Measurements from ENCODE around the gene VARS2. TPM values are rescaled to one million over a fixed set of nuclear protein-coding genes. Genes with fewer than 3 reads are reported as not detected.

The VARS2 gene
- polyA plus RNA-seq, 1 experiment = 10.3 TPM

DNA sequence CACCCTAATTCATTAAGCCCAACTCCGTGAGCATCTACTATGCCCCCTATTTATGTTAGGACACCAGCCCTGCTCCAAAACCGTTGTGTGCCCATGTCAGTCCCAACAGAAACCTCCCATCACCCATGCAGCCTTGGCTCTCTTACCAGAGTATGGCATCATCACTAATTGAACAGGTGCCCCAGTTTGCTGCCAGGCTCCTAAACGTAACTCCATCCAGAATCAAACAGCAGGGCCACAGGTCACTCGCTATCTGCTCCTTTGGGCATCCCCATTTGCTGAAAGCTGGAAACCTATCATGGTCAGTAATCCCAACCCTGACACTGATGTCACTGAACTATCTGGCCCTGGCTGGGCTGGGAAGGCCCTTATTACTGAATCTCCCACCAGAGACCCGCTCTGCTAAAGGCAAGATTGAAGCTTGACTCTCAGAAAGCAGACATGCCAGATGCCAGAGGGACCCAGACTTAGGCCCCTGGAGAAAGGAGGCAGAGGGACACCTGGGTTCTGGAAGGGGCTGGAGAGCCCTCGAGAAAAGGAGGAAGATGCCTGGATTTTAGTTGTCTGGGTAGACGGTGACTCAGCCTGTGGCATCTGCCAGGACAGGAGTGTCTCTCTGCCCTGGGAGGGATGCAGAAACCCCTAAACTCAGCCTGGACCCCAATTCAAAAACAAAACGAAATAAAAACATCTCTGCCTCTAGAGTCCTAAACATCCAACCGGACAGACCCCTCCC, 40.8 kb downstream of the VARS2 start:
- POLR2A ChIA-PET = no interaction called here
- Histone ChIP-seq H3K27ac (ENCODE audit: low read depth, low read length) (no peak overlapping the region), H3K27me3 (ENCODE audit: control insufficient read depth, insufficient read depth, low read length) (peaks cover 41% of the 10 kb centered on the region), H3K4me3 (ENCODE audit: low read depth, low read length) (no peak overlapping the region; the same call in 1 of the 2 replicates), H3K9me3 (ENCODE audit: control insufficient read depth, insufficient read depth, low read length) (no peaks in the 10 kb centered on the region)
- TF ChIP-seq, protein P1, sequence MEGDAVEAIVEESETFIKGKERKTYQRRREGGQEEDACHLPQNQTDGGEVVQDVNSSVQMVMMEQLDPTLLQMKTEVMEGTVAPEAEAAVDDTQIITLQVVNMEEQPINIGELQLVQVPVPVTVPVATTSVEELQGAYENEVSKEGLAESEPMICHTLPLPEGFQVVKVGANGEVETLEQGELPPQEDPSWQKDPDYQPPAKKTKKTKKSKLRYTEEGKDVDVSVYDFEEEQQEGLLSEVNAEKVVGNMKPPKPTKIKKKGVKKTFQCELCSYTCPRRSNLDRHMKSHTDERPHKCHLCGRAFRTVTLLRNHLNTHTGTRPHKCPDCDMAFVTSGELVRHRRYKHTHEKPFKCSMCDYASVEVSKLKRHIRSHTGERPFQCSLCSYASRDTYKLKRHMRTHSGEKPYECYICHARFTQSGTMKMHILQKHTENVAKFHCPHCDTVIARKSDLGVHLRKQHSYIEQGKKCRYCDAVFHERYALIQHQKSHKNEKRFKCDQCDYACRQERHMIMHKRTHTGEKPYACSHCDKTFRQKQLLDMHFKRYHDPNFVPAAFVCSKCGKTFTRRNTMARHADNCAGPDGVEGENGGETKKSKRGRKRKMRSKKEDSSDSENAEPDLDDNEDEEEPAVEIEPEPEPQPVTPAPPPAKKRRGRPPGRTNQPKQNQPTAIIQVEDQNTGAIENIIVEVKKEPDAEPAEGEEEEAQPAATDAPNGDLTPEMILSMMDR (IDR thresholded peaks at IDR 0.05; ENCODE audit: low read depth, low read length) = no peak
- no peak for DNase-seq (ENCODE audit: low read depth, low spot score)
- CTCF ChIA-PET = interaction anchor here (0.8 to 1.6 kb wide), 4 partner anchors 12 to 116 kb away, joined by 3 to 6 read pairs (median 4); no protein-coding TSS in a partner anchor

DNA sequence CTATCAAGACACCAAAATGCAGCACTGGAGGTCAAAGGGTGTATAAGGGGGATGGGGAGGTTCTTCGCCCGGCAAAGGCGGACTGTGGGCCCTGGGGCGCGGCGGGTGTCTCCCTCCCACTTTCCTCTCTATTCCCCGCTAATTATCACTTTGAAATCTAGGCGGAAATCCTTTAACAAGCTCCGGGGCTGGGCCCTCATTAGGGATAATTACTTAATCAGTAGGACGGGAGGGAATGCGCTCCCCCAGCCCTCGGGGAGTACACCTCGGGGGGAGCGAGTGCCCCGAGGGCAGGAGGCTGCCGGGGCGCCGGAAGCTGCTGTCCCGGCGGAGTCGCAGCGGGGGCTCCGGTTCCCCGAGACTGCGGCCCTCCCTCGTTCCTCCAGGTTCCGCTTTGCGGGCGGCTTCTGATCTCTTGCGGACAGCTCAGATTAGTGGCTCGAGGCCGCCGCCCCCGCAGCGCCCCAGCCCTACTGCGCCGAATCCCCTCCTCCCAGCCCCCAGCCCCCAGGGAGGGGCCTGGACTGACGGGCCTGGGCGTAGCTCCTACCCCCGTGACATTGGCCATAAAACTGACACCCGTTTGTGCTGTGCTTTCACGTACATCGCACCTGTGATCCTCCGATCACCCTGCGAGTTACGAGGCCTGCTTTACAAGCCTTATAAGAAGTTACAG, 41.5 kb downstream of the VARS2 start:
- H3K9me3 ChIP-seq (ENCODE audit: control insufficient read depth, insufficient read depth, low read length) = no peaks in the 10 kb centered on the region
- DNase-seq (ENCODE audit: low read depth, low spot score) = no peak
- H3K4me3 ChIP-seq (ENCODE audit: low read depth, low read length) = peak overlapping the region; percentile 43
- H3K27ac ChIP-seq (ENCODE audit: low read depth, low read length) = no peak overlapping the region
- ChIA-PET CTCF (interaction anchor here (0.8 to 1.6 kb wide), 5 partner anchors 13 to 132 kb away, joined by 3 to 6 read pairs (median 4); no protein-coding TSS in a partner anchor), POLR2A (interaction anchor here (0.6 kb wide), 1 partner anchor 37 kb away, joined by 3 read pairs; no protein-coding TSS in a partner anchor)
- TF ChIP-seq, protein P1 (IDR thresholded peaks at IDR 0.05; ENCODE audit: low read depth, low read length) = no peak
- peaks cover 43% of the 10 kb centered on the region for H3K27me3 ChIP-seq (ENCODE audit: control insufficient read depth, insufficient read depth, low read length)

DNA sequence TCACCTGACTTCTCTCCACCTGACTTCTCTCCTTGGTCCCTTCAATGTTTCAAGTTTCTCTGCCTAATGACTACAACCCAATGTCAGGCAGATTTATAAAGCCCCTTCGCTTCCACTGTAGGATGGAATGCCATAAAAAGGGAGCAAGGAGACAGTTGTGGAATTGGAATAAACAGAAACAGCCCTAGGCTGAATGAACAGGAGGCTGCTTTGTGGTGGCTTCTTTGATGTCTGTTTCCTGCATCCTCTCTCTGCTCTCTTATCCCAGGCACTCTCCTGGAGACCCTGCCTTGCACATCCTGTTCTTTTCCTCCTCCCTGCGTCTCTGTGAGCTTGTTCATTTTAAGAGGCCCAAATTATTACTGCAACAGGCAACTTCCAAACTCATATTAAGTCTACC, 43.7 kb downstream of the VARS2 start:
- TF ChIP-seq, protein P1 (IDR thresholded peaks at IDR 0.05; ENCODE audit: low read depth, low read length) = no peak
- no peak for DNase-seq (ENCODE audit: low read depth, low spot score)
- CTCF ChIA-PET = interaction anchor here (1.2 kb wide), 2 partner anchors 15 to 130 kb away, joined by 4 to 5 read pairs; no protein-coding TSS in a partner anchor
- no peak overlapping the region for H3K27ac ChIP-seq (ENCODE audit: low read depth, low read length)
- POLR2A ChIA-PET = no interaction called here
- H3K4me3 ChIP-seq (ENCODE audit: low read depth, low read length) = no peak overlapping the region
- H3K9me3 ChIP-seq (ENCODE audit: control insufficient read depth, insufficient read depth, low read length) = no peaks in the 10 kb centered on the region
- H3K27me3 ChIP-seq (ENCODE audit: control insufficient read depth, insufficient read depth, low read length) = peaks cover 33% of the 10 kb centered on the region

DNA sequence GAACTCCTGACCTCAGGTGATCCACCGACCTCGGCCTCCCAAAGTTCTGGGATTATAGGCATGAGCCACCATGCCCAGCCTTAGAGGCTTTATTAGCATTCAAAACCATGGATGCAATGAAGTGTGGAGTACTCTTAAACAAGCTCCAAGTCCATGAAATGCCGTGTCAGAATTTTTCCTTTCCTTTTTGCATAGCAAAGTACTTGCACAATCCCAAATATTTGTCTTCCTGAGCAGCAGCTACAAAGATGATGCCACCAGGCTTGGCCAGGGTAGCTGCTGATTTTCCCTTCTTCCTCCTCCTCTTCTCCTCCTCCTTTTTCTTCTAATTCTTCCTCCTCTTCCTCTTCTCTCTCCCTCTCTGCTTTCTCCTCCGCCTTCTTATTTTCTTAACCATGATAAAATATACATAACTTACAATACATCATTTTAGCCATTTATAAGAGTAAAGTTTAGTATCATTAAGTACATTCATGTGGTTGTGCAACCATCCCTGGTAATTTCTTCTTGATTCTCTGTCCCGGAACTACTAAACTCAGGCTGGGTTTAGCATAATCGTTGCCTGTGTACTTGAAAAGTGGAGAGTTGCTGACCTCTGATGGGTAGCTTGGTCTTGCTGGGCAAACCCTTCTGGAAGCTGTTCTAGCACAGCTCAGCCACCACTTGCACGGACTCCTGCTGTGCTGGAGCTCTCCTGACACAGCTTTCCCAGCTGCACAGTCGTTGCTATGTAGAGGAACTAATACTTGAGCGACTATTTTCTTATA, 47.1 kb downstream of the VARS2 start:
- ChIA-PET POLR2A (no interaction called here), CTCF (interaction anchor here (1.2 to 2.1 kb wide), 4 partner anchors 18 to 126 kb away, joined by 3 to 9 read pairs (median 5); no protein-coding TSS in a partner anchor)
- DNase-seq (ENCODE audit: low read depth, low spot score) = no peak
- no peak overlapping the region for H3K4me3 ChIP-seq (ENCODE audit: low read depth, low read length)
- H3K9me3 ChIP-seq (ENCODE audit: control insufficient read depth, insufficient read depth, low read length) = no peaks in the 10 kb centered on the region
- peaks cover 30% of the 10 kb centered on the region for H3K27me3 ChIP-seq (ENCODE audit: control insufficient read depth, insufficient read depth, low read length)
- TF ChIP-seq, protein P1 (IDR thresholded peaks at IDR 0.05; ENCODE audit: low read depth, low read length) = no peak
- no peak overlapping the region for H3K27ac ChIP-seq (ENCODE audit: low read depth, low read length)

Data from AG04450 (cell line).